Stimulated activated CD8-positive, alpha-beta memory T cell treated with anti-CD3 and anti-CD28 coated beads, Interleukin-12 subunit alpha, Interleukin-12 subunit beta, amount 100 ng/mL, for 24 hours (primary cell): ENCODE data around the gene ATN1.
"Not testable (repeated sequence)": the region's sequence is repeated elsewhere in the genome, so short reads cannot be mapped to it uniquely, and the experiment has no call there.

Experiments used
- DNase-seq: peaks from one replicate; pipeline ENCODE4 v3.0.0-alpha.2; 2020; ENCODE audit errors: extremely low read depth

The ATN1 gene

GRCh38 chr12:6903722-6904121, 24.0 kb upstream of the ATN1 start:
- no peak for DNase-seq

- peak; percentile 94 for DNase-seq
Measured at GRCh38 chr12:6904280-6905276, 23.2 kb upstream of the ATN1 start, which contains the start of gene LRRC23. Gene LRRC23 (plus strand): TSS chr12:6904822. CDS start chr12:6905634, 812 bp downstream.

DNA sequence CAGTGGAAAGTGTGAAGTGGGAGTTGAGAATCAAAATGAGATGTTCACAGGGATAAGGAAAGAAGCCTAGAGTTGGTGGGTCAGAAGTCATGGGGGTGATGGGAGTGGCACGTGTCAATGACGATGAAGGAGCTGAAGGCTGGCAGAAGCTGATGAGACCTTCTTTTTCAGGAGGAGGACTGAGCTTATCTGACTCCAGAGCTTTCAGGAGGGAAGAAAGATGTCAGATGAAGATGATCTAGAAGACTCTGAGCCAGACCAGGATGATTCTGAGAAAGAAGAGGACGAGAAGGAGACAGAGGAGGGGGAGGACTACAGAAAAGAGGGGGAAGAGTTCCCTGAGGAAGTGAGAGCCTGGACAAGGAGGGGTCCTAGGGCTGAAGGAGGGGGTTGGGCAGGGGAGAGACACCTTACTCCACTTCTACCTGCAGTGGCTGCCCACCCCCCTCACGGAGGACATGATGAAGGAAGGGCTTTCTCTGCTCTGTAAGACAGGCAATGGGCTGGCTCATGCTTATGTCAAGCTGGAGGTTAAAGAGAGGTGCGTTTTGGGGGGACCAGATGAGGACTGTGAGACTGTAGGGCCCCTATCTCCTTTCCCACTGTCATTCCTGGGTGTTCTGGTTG, 22.2 kb upstream of the ATN1 start:
- DNase-seq, result no peak

DNA sequence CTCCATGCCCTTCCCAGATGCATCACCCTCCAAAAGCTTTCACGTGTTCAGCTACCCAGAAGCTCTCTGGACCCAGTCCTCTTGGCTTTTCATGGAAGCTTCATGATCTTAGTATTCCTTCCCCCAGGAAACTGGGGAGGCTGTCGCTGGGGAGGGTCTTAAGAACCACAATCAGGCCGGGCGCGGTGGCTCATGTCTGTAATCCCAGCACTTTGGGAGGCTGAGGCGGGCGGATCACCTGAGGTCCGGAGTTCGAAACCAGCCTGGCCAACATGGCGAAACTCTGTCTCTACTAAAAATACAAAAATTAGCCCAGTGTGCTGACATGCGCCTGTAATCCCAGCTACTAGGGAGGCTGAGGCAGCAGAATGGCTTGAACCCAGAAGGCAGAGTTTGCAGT, 19.6 kb upstream of the ATN1 start:
- not testable (repeated sequence) for DNase-seq

- no peak for DNase-seq
Measured at GRCh38 chr12:6909421-6910145, 18.2 kb upstream of the ATN1 start.

- DNase-seq, result no peak
Measured at GRCh38 chr12:6912164-6912935, 15.4 kb upstream of the ATN1 start.

- peak; percentile 52 for DNase-seq
Measured at GRCh38 chr12:6914246-6914946, 13.4 kb upstream of the ATN1 start, which contains the start of gene ENO2. Gene ENO2 (plus strand): TSS chr12:6914580. CDS start chr12:6915833, 1,253 bp downstream.

DNA sequence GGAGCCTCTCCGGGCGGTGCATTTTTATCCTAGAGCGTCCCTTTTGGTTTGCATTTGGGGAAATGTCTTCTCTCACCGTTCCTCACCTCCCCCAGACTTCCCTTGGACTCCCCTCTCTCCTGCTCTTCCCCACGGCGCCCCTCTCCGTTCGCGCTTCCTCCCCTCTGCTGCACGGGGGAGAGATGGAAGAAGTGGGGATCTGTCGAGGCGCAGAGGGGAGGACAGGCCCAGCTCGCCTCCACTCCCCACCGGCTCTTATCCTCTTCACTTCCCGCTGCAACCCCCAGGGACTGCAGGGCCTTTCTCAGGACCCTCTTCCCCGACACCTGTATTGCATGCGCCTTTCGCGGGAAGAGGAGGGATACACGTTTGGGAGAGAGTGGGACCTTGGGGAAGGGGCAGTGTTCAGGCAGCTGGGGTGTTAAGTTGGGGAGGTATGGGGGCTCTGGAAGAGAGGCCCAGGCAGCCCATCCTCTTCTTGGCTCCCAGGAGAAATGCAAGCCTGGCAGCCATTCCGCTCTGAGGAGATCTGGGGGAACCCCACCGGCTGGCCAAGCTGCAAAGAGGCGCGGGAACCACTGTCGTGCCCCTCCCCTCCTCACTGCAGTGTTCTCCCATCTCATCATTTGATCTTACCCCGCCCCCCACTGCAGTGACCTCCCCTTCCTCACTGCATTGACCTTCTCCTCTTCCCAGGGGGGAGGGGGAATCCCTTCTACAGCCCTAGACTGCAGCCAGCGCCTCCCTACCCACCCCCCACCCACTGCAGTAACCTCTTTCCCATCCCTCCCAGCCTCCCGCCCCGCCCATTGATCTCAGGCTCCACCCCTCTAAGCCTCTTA, 12.6 kb upstream of the ATN1 start:
- DNase-seq, result no peak

GRCh38 chr12:6915789-6916285, 11.9 kb upstream of the ATN1 start:
- no peak for DNase-seq

DNA sequence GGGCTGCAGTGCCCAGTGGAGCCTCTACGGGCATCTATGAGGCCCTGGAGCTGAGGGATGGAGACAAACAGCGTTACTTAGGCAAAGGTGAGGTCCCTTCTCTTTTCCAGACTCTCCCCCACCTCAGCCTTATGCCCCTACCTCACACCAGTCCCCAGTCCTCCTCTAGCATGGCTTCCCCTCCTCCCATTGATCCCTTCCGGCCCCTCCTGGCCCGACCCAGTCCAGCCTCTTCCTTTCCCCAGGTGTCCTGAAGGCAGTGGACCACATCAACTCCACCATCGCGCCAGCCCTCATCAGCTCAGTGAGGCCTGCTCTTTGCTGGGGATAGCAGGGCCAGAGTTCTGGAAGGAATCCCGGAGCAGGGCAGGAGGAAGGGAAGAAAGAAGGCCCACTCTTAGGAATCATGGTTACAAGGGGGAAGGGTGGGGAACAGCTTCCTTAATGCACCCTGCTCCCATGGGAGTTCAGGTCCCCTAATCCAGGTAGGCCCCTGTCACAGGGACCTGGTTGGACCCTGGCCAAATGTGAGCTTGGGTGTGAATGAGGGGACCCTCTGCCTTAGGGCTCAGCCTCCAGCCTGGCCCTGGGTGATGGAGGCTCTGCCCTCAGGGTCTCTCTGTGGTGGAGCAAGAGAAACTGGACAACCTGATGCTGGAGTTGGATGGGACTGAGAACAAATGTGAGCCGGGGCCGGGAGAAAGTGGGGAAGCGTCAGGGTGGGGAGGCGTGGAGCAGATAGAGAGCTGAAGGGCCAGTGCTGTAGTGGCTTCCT, 11.1 kb upstream of the ATN1 start:
- no peak for DNase-seq

DNA sequence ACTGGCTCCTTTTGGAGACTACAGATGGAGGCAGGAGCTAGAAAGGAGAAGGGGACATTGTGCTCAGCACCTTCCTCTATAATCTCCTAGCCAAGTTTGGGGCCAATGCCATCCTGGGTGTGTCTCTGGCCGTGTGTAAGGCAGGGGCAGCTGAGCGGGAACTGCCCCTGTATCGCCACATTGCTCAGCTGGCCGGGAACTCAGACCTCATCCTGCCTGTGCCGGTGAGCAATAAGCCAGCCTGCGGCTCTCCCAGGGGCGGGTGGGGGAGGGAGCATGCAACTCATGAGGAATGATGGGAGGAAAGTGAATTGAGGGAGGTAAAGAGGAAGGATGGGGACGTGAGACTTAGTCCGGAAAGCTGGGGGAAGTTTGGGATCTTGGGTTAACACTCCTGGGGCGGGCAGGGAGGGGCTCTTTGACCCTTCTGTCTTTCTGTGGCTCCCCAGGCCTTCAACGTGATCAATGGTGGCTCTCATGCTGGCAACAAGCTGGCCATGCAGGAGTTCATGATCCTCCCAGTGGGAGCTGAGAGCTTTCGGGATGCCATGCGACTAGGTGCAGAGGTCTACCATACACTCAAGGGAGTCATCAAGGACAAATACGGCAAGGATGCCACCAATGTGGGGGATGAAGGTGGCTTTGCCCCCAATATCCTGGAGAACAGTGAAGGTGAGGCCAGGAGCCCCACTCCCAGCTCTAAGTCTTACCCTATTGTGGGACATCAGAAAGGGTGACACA, 10.1 kb upstream of the ATN1 start:
- DNase-seq, result no peak

DNA sequence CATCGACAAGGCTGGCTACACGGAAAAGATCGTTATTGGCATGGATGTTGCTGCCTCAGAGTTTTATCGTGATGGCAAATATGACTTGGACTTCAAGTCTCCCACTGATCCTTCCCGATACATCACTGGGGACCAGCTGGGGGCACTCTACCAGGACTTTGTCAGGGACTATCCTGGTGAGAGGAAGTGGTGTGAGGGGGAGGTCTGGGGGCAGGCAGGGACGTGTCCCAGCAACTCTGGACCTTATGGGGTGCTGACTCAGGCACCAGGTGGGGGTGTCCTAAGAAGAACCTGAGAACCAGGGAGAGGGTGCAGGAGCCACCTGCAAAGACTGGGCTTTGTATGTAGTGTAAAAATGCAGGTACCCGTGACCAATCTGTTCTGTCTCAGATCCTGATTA, 8.2 kb upstream of the ATN1 start:
- no peak for DNase-seq

- no peak for DNase-seq
Measured at GRCh38 chr12:6921539-6921938, 6.2 kb upstream of the ATN1 start.

GRCh38 chr12:6921996-6922946, 5.5 kb upstream of the ATN1 start:
- DNase-seq, result no peak

GRCh38 chr12:6923003-6923732, 4.6 kb upstream of the ATN1 start:
- no peak for DNase-seq

GRCh38 chr12:6923851-6924250, 3.9 kb upstream of the ATN1 start:
- no peak for DNase-seq

DNA sequence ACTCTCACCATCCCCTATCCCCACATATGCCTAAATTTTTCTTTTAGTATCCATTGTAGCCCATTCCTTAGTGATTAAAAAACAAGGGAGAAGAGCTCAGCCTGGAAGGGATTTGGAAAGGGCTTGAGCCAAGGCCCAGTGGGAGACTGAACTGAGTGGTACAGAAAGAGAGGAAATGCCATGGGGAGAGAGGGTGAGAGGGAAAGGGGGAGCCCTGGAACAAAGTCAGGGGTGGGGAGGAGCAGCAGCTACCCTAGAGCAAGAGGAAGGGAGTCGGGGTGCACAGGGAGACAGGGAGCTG, 2.6 kb upstream of the ATN1 start:
- DNase-seq, result no peak
